Pancreas (tissue), 10 donors: ENCODE results near the gene KLF17. TPM values are rescaled to one million over a fixed set of nuclear protein-coding genes. Genes with fewer than 3 reads are reported as not detected.
"Not testable (repeated sequence)": the region's sequence is repeated elsewhere in the genome, so short reads cannot be mapped to it uniquely, and the experiment has no call there.

Experiments
- ATAC-seq, 4 donors: fragments of 200-7000 bp; cut with Tn5 transposase; one replicate each; pipeline versions ENCODE4 v1.8.0 to v1.9.1; 2020; ENCODE audit warnings: mild to moderate bottlenecking in 4 of 4, moderate library complexity in 4 of 4
- DNase-seq, 6 donors: peaks; one replicate each; pipeline ENCODE4 v3.0.0-alpha.2; 2020
- FAIRE-seq: peaks from 2 replicates; lab custom pipeline; 2012; peaks lifted over from hg19 to GRCh38; lab: Jason Lieb, UNC
- H3K27ac ChIP-seq, 4 donors: fragments of 200-600 bp; sonication (generic); 1 replicate in 3 of 4; 2 replicates in 1 of 4; pipeline versions ENCODE4 v1.5.0 to v1.8.0; 2020
- H3K27me3 ChIP-seq, 4 donors: fragments of 200-600 bp; one replicate each; pipeline ENCODE4 v1.8.0; 2021
- H3K36me3 ChIP-seq, 3 donors: fragments of 200-600 bp; sonication (generic) in 1 of 3; one replicate each; pipeline versions ENCODE4 v1.5.0 to v1.8.0; 2020 to 2021
- H3K4me1 ChIP-seq, 3 donors: fragments of 200-600 bp; one replicate each; pipeline ENCODE4 v1.8.0; 2021
- H3K4me3 ChIP-seq, 4 donors: fragments of 200-600 bp; sonication (generic) in 2 of 4; one replicate each; pipeline versions ENCODE4 v1.5.0 to v1.8.0; 2020 to 2021
- H3K9me3 ChIP-seq, 4 donors: fragments of 200-600 bp; one replicate each; pipeline ENCODE4 v1.8.0; 2021
- WGBS, 2 donors: extraction: QIAGEN DNeasy Blood & Tissue Kit; methylation state at CpG; one replicate each; pipeline ENCODE4 v1.1.7; 2013; 5-methylcytosine and 5-hydroxymethylcytosine counted together
- intact Hi-C, 3 donors: fragments of 100-400 bp; cut with DNase I; formaldehyde crosslinking; loops; one replicate each; pipeline versions ENCODE4 v1.11.1 to v1.14.2; 2022
- polyA plus RNA-seq, 2 donors: library from polyadenylated mRNA; stranded (reverse); fragments of 200-250 nt; gene quantifications; one replicate each; pipeline ENCODE4 v1.2.3, GENCODE V29; 2013
- total RNA-seq, 6 donors: library from RNA; stranded (reverse); fragmentation: NEBNext Ultra II Directional in 4 of 6; extraction: Animal tissue kit (Norgen Biotek cat#: 25700) in 4 of 6; gene quantifications; one replicate each; pipeline versions ENCODE4 v1.2.1 to v1.2.4, GENCODE V29; 2021 to 2023
- TF ChIP-seq, protein P1 (sequence below), 4 donors: fragments of 200-600 bp; sonication (generic) in 3 of 4; IDR thresholded peaks; one replicate each; pipeline versions ENCODE4 v1.5.0 to v1.8.0; 2021; ENCODE audit warnings: antibody characterized with exemption in 4 of 4
- donor health status: healthy with polysubstance abuse.
- donor health status: DM: no; HTN: no; CAD: no; lungs with moderate emphysema.
- donor health status: DM: no; HTN: no; CAD: no.
- donor health status: control.
- donor health status: control.
- donor health status: Bipolar disorder and iron deficiency.
- donor health status: DM: yes; HTN: yes; CAD: no.
- donor health status: DM: no; HTN: no; CAD: no.
- donor health status: DM: no; HTN: no; CAD: no.
- donor health status: DM: yes; HTN: yes; CAD: no.

KLF17 gene
- total and polyA plus RNA-seq, 8 donors: 0.12 TPM; not detected in 7

DNA sequence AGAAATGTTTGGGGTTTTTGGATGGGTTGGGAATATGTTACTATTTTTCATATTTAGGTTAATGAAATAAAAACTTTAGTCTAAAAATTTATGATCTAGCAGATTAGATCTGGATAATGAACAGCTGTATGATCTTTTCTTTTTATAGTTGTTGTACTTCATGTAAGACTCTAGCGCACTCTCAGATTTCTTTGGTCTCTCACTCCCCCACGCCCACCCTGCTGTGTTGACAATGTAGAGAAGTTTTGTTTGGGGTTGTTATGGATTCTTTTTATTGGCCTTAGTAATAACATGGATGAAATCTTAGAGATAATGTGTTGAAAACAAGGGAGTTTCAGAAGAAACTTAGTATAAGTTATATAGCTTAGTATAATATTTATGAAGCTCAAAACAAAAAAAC lies 17.3 kb downstream of the KLF17 start:
- intact Hi-C loops: no loop called here
- no peaks in the 10 kb centered on the region for H3K4me1 ChIP-seq
- no peak overlapping the region for H3K4me3 ChIP-seq
- WGBS, 2 donors: 87 to 95% methylated on average over 2 of the region's 2 CpGs
- H3K36me3 ChIP-seq: no peaks in the 10 kb centered on the region
- TF ChIP-seq, protein P1, sequence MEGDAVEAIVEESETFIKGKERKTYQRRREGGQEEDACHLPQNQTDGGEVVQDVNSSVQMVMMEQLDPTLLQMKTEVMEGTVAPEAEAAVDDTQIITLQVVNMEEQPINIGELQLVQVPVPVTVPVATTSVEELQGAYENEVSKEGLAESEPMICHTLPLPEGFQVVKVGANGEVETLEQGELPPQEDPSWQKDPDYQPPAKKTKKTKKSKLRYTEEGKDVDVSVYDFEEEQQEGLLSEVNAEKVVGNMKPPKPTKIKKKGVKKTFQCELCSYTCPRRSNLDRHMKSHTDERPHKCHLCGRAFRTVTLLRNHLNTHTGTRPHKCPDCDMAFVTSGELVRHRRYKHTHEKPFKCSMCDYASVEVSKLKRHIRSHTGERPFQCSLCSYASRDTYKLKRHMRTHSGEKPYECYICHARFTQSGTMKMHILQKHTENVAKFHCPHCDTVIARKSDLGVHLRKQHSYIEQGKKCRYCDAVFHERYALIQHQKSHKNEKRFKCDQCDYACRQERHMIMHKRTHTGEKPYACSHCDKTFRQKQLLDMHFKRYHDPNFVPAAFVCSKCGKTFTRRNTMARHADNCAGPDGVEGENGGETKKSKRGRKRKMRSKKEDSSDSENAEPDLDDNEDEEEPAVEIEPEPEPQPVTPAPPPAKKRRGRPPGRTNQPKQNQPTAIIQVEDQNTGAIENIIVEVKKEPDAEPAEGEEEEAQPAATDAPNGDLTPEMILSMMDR (IDR thresholded peaks at IDR 0.05): no peak
- DNase-seq (no peak), ATAC-seq (no peak), FAIRE-seq (no peak)
- no peaks in the 10 kb centered on the region for H3K27me3 ChIP-seq
- H3K9me3 ChIP-seq: no peaks in the 10 kb centered on the region
- no peak overlapping the region for H3K27ac ChIP-seq

DNA sequence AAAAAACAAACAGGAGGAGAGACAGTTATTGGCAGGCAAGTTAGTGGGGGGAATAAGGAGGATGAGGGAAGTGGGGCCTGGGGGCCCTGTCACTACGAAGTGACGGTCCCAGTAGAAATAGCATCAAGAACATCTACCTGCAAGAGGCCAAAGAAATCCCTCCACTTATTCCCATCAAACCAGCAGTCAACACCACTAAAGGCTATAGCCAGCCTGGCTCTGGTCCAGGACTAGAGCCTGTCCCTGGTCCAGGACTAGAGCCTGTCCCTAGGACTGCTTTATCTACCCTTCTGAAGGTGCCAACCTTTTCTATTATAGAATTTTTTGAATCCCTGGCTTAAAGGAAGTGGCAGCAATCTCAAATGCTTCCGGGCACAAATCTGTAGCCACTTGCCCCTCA lies 19.6 kb downstream of the KLF17 start:
- FAIRE-seq: no peak
- no peak overlapping the region for H3K27ac ChIP-seq
- no peaks in the 10 kb centered on the region for H3K9me3 ChIP-seq
- WGBS, 2 donors: 87 to 91% methylated on average over 3 of the region's 3 CpGs
- ATAC-seq: no peak
- no peak for DNase-seq
- H3K36me3 ChIP-seq: no peaks in the 10 kb centered on the region
- H3K4me3 ChIP-seq: no peak overlapping the region
- no peaks in the 10 kb centered on the region for H3K4me1 ChIP-seq
- TF ChIP-seq, protein P1 (IDR thresholded peaks at IDR 0.05): no peak
- intact Hi-C loops: no loop called here
- no peaks in the 10 kb centered on the region for H3K27me3 ChIP-seq

DNA sequence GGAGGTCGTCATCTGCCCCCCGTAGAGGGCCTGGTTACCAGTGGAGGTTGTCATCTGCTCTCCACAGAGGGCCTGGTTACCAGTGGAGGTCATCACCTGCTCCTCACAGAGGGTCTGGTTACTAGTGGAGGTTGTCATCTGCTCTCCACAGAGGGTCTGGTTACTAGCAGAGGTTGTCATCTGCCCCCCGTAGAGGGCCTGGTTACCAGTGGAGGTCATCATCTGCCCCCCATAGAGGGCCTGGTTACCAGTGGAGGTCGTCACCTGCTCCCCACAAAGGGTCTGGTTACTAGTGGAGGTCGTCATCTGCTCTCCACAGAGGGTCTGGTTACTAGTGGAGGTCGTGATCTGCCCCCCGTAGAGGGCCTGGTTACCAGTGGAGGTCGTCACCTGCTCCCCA lies 20.9 kb downstream of the KLF17 start:
- intact Hi-C loops, ATAC-seq, H3K4me1 ChIP-seq, H3K9me3 ChIP-seq, H3K27ac ChIP-seq, FAIRE-seq, H3K36me3 ChIP-seq, H3K27me3 ChIP-seq, DNase-seq, H3K4me3 ChIP-seq: not testable (repeated sequence)
- WGBS, 2 donors: 84 to 90% methylated on average over 7 to 8 of the region's 8 CpGs

DNA sequence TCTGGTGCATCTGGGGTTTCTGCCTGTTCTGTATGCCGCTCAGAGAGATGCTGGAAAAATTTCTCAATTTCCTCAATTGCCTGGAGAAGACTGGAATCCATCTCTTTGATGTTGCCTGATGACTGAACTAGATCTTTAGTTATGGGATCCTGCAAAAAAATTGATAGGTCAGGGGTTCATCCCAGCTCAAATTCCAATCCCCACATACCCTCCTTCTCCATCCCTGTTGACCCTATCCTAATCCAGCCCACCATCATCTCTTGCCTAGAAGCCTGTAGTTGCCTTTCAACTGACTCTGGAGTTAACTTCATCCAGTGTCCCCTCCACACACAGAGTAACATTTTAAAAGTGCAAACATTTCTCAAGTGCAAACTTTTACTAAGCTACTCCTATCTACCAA lies 22.9 kb downstream of the KLF17 start, which contains the start of gene KLF18:
TSS of gene KLF18 (minus strand) at position 101 of the 400 bp plus-strand sequence. CDS start at position 101, 0 bp downstream.
- ATAC-seq (no peak), FAIRE-seq (no peak), DNase-seq (no peak)
- Histone ChIP-seq H3K36me3 (no peaks in the 10 kb centered on the region), H3K4me1 (no peaks in the 10 kb centered on the region), H3K9me3 (no peaks in the 10 kb centered on the region), H3K27me3 (no peaks in the 10 kb centered on the region), H3K27ac (no peak within 1 kb of the TSS), H3K4me3 (no peak within 1 kb of the TSS)
- 88 to 93% methylated on average over 1 of the region's 1 CpG for whole genome bisulfite sequencing, 2 donors
- intact Hi-C loops: no loop called here
- TF ChIP-seq, protein P1 (IDR thresholded peaks at IDR 0.05): no peak

DNA sequence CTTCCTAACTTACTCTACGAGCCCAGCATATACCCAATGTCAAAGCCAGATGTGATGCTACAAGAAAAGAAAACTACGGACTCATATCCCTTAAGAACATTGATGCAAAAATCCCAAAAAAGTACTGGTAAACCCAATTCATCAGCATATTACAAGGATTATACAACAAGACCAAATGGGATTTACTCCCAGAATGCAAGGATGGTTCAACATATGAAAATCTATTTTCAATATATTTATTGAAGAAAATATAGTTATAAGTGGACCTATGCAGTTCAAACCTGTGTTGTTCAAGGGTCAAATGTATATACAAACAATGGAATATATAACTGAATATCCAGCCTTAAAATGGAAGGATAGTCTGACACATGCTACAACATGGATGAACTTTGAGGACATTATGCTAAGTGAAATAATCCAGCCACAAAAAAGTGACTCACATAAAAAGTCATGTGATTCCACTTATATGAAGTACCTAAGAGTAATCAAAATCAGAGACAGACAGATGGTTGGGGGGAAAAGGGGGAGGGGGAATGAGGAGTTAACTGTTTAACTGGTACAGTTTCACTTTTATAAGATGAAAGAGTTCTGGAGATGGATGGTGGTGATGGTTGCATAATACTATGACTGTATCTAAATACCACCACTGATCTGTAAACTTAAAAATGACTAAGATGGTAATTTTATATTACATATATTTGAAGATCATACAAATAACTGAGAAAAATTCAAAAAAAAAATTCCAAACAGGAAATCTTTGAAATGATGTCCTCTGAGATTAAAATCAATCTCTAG lies 26.5 kb downstream of the KLF17 start:
- 84 to 90% methylated on average over 2 of the region's 2 CpGs for WGBS, 2 donors
- DNase-seq (no peak), ATAC-seq (no peak), FAIRE-seq (no peak)
- TF ChIP-seq, protein P1 (IDR thresholded peaks at IDR 0.05): no peak
- Histone ChIP-seq H3K27me3 (no peaks in the 10 kb centered on the region), H3K36me3 (no peaks in the 10 kb centered on the region), H3K4me3 (no peak overlapping the region), H3K9me3 (no peaks in the 10 kb centered on the region), H3K27ac (no peak overlapping the region), H3K4me1 (no peaks in the 10 kb centered on the region)
- intact Hi-C loops: no loop called here
